Left kidney (tissue), 2 donors: ENCODE measurements around the gene ESR1. TPM values are rescaled to one million over a fixed set of nuclear protein-coding genes. Genes with fewer than 3 reads are reported as not detected.
"Not testable (repeated sequence)": the region's sequence is repeated elsewhere in the genome, so short reads cannot be mapped to it uniquely, and the experiment has no call there.

Experiments used
- DNase-seq: peaks from one replicate; pipeline ENCODE4 v3.0.0-alpha.2; 2013
- polyA plus RNA-seq: library from polyadenylated mRNA; unstranded; fragments of 120-200 nt; gene quantifications from one replicate; pipeline ENCODE4 v1.2.1, GENCODE V29; 2013; ENCODE audit not compliant: insufficient read length

The ESR1 gene
- polyA plus RNA-seq, 1 donor = 2.1 TPM

DNA sequence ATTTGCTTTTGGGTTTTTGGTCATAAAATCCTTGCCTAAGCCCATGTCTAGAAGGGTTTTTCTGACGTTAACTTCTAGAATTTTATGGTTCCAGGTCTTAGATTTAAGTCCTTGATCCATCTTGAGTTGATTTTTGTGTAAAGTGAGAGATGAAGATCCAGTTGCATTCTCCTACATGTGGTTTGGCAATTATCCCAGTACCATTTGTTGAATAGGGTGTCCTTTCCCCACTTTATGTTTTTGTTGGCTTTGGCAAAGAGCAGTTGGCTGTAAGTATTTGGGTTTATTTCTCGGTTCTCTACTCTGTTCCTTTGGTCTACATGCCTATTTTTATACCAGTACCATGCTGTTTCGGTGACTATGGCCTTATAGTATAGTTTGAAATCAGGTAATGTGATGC, 86.9 kb downstream of the ESR1 start:
- not testable (repeated sequence) for DNase-seq

- DNase-seq = not testable (repeated sequence)
Observed at GRCh38 chr6:151899221-151899620, 91.7 kb downstream of the ESR1 start.

DNA sequence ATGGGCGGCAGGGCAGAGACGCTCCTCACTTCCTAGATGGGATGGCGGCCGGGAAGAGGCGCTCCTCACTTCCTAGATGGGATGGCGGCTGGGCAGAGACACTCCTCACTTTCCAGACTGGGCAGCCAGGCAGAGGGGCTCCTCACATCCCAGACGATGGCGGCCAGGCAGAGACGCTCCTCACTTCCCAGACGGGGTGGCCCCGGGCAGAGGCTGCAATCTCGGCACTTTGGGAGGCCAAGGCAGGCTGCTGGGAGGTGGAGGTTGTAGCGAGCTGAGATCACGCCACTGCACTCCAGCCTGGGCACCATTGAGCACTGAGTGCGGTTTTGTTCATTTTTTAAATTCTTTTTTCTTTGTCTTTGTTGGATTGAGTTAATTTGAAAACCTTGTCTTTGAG, 92.3 kb downstream of the ESR1 start:
- not testable (repeated sequence) for DNase-seq

- no peak for DNase-seq
Observed at GRCh38 chr6:151900256-151900655, 92.8 kb downstream of the ESR1 start.

GRCh38 chr6:151901009-151901411, 93.5 kb downstream of the ESR1 start:
- no peak for DNase-seq

GRCh38 chr6:151904631-151905030, 97.1 kb downstream of the ESR1 start:
- DNase-seq = no peak

GRCh38 chr6:151905072-151905471, 97.6 kb downstream of the ESR1 start:
- DNase-seq = no peak

DNA sequence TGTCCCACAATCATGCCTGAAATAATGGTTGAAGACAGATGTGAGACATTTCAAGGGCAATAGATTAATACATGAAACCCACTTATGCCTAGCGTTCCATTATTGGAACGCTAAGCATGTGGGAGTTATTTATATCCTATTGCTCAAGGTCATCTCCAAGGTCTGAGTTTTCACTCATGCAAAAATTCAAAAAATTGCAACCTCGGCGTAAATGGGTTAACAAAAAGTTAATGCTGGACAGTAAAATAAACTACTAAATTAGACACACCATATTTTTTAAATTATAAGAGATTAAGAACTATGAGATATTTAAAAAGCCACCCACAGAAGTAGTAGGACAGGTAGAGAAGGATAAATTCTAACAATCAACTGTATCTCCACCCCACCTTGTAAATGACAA, 98.4 kb downstream of the ESR1 start:
- DNase-seq = no peak

DNA sequence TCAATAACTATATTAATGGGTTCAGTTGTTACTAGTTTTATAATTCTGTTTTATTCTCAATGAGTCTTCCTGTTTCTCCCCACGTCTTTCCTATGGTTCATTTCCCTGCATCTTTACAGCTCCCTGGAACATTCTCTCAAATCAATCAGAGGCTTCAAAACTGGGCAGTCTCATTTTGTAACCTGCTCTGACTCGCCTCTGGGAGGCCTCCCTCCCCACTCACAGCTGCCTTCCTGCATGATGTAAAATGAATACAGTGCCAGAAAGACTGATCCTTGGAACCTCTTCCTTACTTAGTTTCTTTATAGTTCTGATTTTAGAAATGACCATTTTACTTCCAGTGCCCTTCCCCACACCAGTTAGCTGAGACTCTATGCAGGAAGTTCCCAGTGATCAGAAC, 103.9 kb downstream of the ESR1 start:
- no peak for DNase-seq

GRCh38 chr6:151914484-151914883, 107.0 kb downstream of the ESR1 start:
- no peak for DNase-seq

- DNase-seq = no peak
Observed at GRCh38 chr6:151916075-151916474, 108.6 kb downstream of the ESR1 start.

DNA sequence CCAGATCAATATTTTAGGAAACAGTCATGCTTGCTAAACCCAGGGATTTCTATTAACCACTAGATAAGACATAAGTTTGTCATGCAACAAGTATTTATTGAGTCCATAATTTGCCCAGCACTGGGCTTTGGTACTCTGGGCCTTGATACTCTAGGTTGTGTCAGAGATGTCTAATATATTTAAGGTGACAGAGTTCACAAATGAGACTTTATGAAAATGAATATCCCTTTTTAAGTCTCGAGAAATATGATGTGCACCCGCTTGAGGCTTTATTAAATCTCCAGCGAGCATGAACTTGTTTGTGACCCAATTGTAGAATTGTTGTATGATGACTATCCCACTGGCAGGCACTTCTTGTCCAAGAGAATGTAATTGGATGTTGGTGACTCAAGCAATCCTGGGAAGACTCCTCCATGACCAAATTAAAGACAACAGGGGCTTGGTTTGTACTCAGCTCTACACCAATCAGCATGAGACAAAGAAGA, 109.2 kb downstream of the ESR1 start:
- no peak for DNase-seq

GRCh38 chr6:151917531-151918329, 110.2 kb downstream of the ESR1 start:
- DNase-seq = no peak

GRCh38 chr6:151940307-151940706, 132.8 kb downstream of the ESR1 start:
- no peak for DNase-seq

DNA sequence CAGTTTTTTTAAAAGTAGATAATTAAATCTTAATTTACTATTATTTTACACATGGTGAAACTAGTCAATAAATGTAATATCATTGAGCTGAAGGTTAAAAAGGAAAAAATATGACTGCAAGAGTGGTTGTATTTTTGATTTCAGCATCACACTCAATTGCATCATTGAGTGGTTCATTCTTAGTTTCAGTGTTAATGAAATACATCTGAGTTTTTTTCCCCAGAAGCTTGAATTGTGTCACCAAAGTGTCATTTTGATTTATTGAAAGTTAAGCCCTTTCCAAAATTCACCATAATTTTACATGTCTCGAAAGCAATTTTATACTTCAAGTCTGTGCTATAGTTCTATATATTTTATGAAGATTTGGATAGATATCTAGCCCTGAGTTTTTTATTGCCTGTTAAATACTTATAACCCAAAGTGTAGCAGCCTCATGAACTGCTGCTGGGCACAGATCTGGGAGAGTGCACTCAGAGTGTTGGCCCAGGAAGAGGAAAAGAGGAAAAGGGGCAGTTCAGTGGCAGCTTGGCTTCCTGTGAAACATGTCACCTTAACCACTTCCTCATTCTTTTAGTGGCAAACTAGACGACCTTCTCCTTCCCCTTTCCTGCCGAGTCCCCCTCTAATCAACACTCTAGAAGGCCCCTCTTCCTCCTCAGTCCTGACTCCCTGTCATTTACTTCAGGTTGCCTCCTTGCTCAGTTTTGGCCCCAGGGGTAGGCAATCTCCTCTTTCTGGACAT, 140.7 kb downstream of the ESR1 start:
- no peak for DNase-seq

GRCh38 chr6:151958332-151958731, 150.8 kb downstream of the ESR1 start:
- DNase-seq = no peak

GRCh38 chr6:151959086-151959485, 151.6 kb downstream of the ESR1 start:
- DNase-seq = no peak

GRCh38 chr6:151961809-151962208, 154.3 kb downstream of the ESR1 start:
- no peak for DNase-seq

- no peak for DNase-seq
Observed at GRCh38 chr6:151962246-151962846, 154.9 kb downstream of the ESR1 start.

- DNase-seq = no peak
Observed at GRCh38 chr6:151963001-151963400, 155.5 kb downstream of the ESR1 start.

- not testable (repeated sequence) for DNase-seq
Observed at GRCh38 chr6:151964412-151964811, 156.9 kb downstream of the ESR1 start.

- DNase-seq = no peak
Observed at GRCh38 chr6:151974061-151974617, 166.7 kb downstream of the ESR1 start.

GRCh38 chr6:151975795-151976194, 168.3 kb downstream of the ESR1 start:
- DNase-seq = no peak
